Epithelial cell of proximal tubule (primary cell): Measurements from ENCODE around the gene B4GALT4. TPM values are rescaled to one million over a fixed set of nuclear protein-coding genes. Genes with fewer than 3 reads are reported as not detected.
"Not testable (repeated sequence)": the region's sequence is repeated elsewhere in the genome, so short reads cannot be mapped to it uniquely, and the experiment has no call there.

Experiments
- DNase-seq: peaks from one replicate; pipeline ENCODE4 v3.0.0-alpha.2; 2011; ENCODE audit warnings: low read depth
- H3K4me3 ChIP-seq: 2 replicates; pipeline ENCODE4 v1.5.1; 2011; ENCODE audit warnings: low read depth, mild to moderate bottlenecking, low read length
- total RNA-seq: library from RNA; depleted of rRNA; stranded (reverse); fragments of >200 nt; gene quantifications from 2 replicates; pipeline ENCODE4 v1.2.3, GENCODE V29; 2015
- TF ChIP-seq, protein P1 (sequence below): conservative IDR thresholded peaks from 2 replicates; pipeline ENCODE4 v1.5.1; 2012; ENCODE audit warnings: low read depth, mild to moderate bottlenecking, low read length

Gene B4GALT4
- total RNA-seq, 1 donor from 2014 or later: 21.9 TPM

DNA sequence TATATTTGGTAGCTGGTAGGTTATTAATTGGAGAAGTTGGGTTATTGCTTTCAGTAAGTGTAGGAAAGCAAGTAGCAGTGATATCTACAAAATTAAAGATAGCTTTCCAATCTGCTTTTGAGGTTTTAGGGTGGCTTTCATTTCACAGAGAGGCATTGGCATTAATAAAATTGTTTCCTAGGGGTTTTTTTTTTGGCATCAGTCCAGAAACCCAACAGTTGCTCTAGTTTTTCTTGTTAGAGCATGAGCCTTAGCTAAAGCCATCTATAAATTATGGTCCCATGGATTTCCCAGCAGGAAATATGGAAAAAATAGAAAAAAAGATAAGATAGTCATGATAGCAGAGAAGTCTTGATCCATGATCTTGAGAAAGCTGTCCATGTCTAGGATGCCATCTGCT is 3.0 kb upstream of the B4GALT4 start:
- H3K4me3 ChIP-seq: no peak overlapping the region
- no peak for DNase-seq
- TF ChIP-seq, protein P1, sequence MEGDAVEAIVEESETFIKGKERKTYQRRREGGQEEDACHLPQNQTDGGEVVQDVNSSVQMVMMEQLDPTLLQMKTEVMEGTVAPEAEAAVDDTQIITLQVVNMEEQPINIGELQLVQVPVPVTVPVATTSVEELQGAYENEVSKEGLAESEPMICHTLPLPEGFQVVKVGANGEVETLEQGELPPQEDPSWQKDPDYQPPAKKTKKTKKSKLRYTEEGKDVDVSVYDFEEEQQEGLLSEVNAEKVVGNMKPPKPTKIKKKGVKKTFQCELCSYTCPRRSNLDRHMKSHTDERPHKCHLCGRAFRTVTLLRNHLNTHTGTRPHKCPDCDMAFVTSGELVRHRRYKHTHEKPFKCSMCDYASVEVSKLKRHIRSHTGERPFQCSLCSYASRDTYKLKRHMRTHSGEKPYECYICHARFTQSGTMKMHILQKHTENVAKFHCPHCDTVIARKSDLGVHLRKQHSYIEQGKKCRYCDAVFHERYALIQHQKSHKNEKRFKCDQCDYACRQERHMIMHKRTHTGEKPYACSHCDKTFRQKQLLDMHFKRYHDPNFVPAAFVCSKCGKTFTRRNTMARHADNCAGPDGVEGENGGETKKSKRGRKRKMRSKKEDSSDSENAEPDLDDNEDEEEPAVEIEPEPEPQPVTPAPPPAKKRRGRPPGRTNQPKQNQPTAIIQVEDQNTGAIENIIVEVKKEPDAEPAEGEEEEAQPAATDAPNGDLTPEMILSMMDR: no peak

DNA sequence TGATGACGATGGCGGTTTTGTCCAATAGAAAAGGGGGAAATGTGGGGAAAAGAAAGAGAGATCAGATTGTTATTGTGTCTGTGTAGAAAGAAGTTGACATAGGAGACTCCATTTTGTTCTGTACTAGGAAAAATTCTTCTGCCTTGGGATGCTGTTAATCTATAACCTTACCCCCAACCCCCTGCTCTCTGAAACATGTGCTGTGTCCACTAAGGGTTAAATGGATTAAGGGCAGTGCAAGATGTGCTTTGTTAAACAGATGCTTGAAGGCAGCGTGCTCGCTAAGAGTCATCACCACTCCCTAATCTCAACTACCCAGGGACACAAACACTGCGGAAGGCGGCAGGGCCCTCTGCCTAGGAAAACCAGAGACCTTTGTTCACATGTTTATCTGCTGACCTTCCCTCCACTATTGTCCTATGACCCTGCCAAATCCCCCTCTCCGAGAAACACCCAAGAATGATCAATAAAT is 2.4 kb upstream of the B4GALT4 start:
- not testable (repeated sequence) for H3K4me3 ChIP-seq, DNase-seq

DNA sequence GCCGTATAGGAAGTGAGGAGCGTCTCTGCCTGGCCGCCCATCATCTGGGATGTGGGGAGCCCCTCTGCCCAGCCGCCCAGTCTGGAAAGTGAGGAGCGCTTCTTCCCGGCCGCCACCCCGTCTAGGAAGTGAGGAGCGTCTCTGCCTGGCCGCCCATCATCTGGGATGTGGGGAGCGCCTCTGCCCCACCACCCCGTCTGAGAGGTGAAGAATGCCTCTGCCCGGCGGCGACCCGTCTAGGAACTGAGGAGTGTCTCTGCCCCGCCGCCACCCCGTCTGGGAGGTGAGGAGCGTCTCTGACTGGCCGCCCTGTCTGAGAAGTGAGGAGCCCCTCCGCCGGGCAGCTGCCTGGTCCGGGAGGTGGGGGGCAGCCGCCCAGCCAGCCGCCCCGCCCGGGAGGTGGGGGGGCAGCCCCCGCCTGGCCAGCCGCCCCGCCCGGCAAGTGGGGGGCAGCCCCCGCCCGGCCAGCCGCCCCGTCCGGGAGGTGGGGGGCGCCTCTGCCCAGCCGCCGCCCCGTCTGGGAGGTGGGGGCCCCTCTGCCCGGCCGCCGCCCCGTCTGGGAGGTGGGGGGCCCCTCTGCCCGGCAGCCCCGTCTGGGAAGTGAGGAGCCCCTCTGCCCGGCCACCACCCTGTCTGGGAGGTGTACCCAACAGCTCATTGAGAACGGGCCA is 1.8 kb upstream of the B4GALT4 start:
- not testable (repeated sequence) for H3K4me3 ChIP-seq, DNase-seq

DNA sequence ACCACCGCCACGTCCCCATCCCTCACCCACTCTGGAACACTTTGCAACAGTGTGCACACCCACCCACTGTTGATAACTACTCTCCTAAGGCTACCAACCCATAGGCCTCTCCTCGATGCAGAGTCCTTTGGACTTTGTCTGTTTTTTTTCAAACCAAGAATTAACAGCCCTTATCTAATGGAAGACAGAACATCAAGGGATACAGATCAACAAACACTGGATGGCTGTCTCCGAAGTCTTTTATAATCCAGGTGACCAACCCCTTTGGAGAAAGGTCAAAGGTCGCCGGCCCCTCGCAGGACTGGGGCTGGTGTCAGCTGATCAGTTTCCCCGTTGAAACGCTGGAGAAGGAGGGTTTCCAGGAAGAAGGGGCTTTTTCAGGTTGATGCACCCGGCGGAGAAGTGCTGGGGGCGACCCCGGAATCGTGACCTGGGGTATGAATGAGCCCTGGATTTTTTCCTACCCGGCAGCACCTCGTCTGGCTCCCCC is 532 bp downstream of the B4GALT4 start:
- peak overlapping the region; percentile 60 for H3K4me3 ChIP-seq
- TF ChIP-seq, protein P1: no peak
- DNase-seq: no peak

DNA sequence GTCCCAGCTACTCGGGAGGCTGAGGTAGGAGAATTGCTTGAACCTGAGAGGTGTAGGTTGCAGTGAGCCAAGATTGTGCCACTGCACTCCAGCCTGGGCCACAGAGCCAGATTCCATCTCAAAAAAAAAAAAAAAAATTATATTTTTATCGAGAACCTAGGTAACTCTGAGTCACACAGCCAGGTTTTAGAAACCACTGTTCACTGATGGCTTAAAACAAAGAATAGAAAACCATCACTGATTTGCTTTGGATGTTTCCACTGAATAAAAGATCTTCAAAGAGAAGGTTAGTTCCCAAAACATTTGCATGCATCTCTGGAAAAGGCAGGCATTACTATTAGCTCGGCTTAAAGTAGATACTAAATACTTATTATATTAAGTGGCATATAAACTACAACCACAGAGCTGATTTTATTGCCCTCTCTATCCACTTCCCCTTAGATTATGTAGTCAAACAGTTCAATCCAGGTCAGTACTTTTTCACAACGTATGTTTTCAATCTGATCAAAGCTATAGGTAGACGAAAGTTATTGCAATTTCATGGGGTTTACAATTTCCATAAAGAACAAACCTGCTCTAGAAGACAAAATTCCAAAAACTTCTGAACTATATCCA is 1.4 kb downstream of the B4GALT4 start:
- H3K4me3 ChIP-seq: peak overlapping the region; percentile 60
- TF ChIP-seq, protein P1: no peak
- DNase-seq: no peak

DNA sequence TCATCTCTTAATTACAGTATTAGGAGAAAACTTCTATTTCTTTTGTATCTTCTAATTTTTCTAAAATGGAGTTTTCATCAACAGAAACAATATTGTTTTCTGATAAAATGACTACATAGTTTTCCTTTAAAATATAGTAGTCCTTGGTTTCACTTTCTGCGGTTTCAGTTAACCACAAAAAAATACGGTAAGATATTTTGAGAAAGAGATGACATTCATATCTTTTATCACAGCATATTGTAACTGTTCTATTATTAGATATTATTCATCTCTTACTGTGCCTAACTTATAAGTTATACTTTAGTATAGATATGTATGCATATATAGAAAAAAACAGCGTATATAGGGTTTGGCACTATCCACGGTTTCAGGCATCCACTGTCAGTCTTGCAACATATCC is 2.3 kb downstream of the B4GALT4 start:
- H3K4me3 ChIP-seq: peak overlapping the region; percentile 60
- TF ChIP-seq, protein P1: no peak
- DNase-seq: no peak

DNA sequence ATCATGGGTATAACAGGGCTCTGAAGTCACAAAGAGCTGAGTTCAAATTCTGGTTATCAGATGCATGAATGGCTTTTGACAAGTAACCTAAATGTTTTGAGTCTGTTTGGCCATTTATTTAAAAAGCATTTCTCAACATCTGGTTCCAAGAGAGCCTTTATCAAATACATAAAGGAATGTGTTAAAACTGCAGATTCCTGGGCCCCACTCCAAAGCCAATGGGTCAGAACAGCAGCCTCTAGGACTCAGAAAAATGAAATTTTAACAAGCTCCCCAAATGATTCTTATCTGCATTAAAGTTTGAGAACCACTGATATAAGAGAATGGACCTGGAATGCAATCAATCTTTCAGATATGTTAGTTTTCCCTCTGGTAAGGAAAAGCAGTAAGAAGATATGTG is 3.4 kb downstream of the B4GALT4 start:
- H3K4me3 ChIP-seq: no peak overlapping the region
- TF ChIP-seq, protein P1: no peak
- no peak for DNase-seq

DNA sequence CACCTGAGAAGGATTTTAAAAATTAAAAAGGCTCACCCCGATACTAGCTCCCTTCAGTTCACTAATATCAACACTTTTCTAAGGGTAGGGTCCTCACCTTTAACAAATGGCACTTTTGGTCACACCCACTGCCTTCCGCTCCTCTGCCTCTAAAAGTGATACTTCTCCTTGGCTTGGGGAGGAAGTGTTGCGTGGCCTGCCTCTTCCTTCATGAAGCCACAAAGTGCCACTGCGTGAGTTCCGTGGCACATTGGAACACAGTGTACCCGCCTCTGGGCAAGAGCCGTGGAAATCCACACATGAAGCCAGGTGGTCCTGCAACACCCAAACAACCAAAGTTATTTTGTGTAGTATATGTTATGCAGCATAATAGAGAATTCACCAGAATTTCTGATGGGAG is 3.9 kb downstream of the B4GALT4 start:
- no peak for DNase-seq
- H3K4me3 ChIP-seq: no peak overlapping the region
- TF ChIP-seq, protein P1: no peak
